ENCODE measurements around the gene ACTRT2. TPM values are rescaled to one million over a fixed set of nuclear protein-coding genes. Genes with fewer than 3 reads are reported as not detected.

Gene ACTRT2
- total RNA-seq, 1 experiment from 2014 or later, result not detected

DNA sequence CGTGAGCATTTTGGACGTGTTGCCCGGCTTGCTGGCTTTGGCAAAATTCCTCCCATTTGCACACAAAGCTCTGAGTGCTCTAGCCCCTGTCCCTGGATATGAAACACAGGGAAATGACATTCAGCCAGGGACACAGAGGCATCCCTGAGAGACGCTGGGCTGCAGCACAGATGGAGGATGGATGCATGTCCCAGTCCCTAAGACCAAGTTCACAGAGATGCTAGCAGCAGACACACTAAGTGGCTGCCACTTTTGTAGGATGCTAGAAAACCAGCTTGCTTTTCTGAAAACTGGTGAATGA is 12.5 kb downstream of the ACTRT2 start:
- intact Hi-C loops (cut with micrococcal nuclease; ENCODE audit: unreplicated experiment), result no loop called here
- Histone ChIP-seq H3K9me3 (ENCODE audit: low read depth, low read length, poor library complexity, severe bottlenecking) (no peaks in the 10 kb centered on the region), H3K27me3 (replicated peaks; ENCODE audit: insufficient read depth, low read depth, low read length, poor library complexity) (peaks cover 62% of the 10 kb centered on the region), H3K27ac (ENCODE audit: low read depth, low read length, poor library complexity, severe bottlenecking) (no peak overlapping the region), H3K4me3 (ENCODE audit: low read depth, low read length, poor library complexity, severe bottlenecking) (no peak overlapping the region), H3K36me3 (ENCODE audit: insufficient read depth, low read length, poor library complexity, severe bottlenecking) (no peaks in the 10 kb centered on the region), H3K4me1 (ENCODE audit: insufficient read depth, low read length, poor library complexity, severe bottlenecking) (no peaks in the 10 kb centered on the region)
- CTCF ChIA-PET, result no interaction called here
- POLR2A ChIA-PET (ENCODE audit: low non-redundant PET), result no interaction called here
- TF ChIP-seq EZH2 (IDR thresholded peaks at IDR 0.05; ENCODE audit: borderline replicate concordance, low read depth, low read length, poor library complexity, severe bottlenecking), result no peak
- TF ChIP-seq, protein P1, sequence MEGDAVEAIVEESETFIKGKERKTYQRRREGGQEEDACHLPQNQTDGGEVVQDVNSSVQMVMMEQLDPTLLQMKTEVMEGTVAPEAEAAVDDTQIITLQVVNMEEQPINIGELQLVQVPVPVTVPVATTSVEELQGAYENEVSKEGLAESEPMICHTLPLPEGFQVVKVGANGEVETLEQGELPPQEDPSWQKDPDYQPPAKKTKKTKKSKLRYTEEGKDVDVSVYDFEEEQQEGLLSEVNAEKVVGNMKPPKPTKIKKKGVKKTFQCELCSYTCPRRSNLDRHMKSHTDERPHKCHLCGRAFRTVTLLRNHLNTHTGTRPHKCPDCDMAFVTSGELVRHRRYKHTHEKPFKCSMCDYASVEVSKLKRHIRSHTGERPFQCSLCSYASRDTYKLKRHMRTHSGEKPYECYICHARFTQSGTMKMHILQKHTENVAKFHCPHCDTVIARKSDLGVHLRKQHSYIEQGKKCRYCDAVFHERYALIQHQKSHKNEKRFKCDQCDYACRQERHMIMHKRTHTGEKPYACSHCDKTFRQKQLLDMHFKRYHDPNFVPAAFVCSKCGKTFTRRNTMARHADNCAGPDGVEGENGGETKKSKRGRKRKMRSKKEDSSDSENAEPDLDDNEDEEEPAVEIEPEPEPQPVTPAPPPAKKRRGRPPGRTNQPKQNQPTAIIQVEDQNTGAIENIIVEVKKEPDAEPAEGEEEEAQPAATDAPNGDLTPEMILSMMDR (conservative IDR thresholded peaks at IDR 0.05; ENCODE audit: low read depth, low read length), result no peak
- BruUV-seq (replicated peaks), result no TSS peak
- no peak for DNase-seq (ENCODE audit: low spot score)

DNA sequence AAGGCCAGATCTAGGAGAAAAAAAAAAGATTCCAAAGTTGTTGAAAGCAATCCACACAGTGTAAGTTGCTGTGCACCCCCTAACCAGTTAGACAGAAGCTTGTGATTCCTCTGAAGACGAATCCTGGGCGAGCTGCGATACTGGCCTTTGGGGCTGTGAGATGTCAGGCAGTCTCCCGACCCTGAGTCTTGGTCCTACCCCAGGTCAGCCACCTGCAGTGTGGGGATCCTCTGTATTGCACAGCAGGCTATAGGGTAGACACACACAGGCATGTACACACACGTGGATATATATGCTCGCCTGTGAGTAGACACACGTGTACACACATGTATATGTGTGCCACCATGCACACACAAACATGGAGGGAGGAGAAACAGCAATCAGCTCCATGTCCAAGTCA is 12.9 kb downstream of the ACTRT2 start:
- TF ChIP-seq EZH2 (IDR thresholded peaks at IDR 0.05; ENCODE audit: borderline replicate concordance, low read depth, low read length, poor library complexity, severe bottlenecking), result no peak
- TF ChIP-seq, protein P1 (conservative IDR thresholded peaks at IDR 0.05; ENCODE audit: low read depth, low read length), result no peak
- Histone ChIP-seq H3K9me3 (ENCODE audit: low read depth, low read length, poor library complexity, severe bottlenecking) (no peaks in the 10 kb centered on the region), H3K4me1 (ENCODE audit: insufficient read depth, low read length, poor library complexity, severe bottlenecking) (no peaks in the 10 kb centered on the region), H3K4me3 (ENCODE audit: low read depth, low read length, poor library complexity, severe bottlenecking) (no peak overlapping the region), H3K36me3 (ENCODE audit: insufficient read depth, low read length, poor library complexity, severe bottlenecking) (no peaks in the 10 kb centered on the region), H3K27me3 (replicated peaks; ENCODE audit: insufficient read depth, low read depth, low read length, poor library complexity) (peaks cover 59% of the 10 kb centered on the region), H3K27ac (ENCODE audit: low read depth, low read length, poor library complexity, severe bottlenecking) (no peak overlapping the region)
- no TSS peak for BruUV-seq (replicated peaks)
- intact Hi-C loops (cut with micrococcal nuclease; ENCODE audit: unreplicated experiment), result no loop called here
- no peak for DNase-seq (ENCODE audit: low spot score)
- POLR2A ChIA-PET (ENCODE audit: low non-redundant PET), result no interaction called here
- CTCF ChIA-PET, result no interaction called here

DNA sequence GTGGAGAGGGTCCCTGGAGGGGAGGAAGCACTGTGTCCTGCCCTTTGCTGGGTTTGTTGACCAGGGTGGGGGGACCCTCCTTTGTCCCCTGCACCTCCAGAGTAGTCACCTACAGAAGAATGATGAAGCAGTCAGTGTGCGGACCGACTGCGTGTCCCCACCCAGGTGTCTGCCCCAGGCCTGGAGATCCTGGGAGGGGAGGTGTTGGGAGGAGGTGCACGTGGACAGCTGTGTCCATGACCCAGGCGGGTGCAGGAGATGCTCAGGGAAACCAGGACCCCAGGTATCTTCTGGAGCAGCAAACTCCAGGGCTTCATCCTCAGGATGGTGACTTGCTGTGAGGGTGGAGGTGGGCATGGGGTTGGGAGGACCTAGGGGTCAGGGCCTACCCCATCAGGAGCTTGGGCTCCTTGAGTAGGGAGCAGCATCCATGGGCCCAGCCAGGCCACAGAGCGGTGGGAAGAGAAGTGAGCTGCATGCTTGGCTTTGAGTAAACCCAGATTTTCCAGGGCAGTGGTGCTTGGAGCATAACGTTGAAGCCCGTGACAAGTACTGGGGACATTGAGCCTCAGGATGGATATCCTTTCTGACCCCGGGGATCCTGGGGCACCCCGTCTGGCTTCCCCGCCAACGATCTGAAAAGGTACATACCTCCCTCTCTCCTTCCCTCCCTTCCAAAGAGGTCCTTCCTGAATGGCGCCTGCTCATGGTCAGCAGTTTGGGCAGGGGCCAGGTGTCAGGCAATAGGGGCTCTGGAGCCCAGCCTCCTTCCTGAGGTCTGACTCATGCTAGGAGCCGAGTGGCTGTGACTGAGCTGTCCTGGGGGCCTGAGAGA is 13.7 kb downstream of the ACTRT2 start:
- ChIA-PET CTCF (no interaction called here), POLR2A (ENCODE audit: low non-redundant PET) (no interaction called here)
- no peak overlapping the region for H3K27ac ChIP-seq (ENCODE audit: low read depth, low read length, poor library complexity, severe bottlenecking)
- TF ChIP-seq, protein P1 (conservative IDR thresholded peaks at IDR 0.05; ENCODE audit: low read depth, low read length), result no peak
- TF ChIP-seq EZH2 (IDR thresholded peaks at IDR 0.05; ENCODE audit: borderline replicate concordance, low read depth, low read length, poor library complexity, severe bottlenecking), result no peak
- no peaks in the 10 kb centered on the region for H3K9me3 ChIP-seq (ENCODE audit: low read depth, low read length, poor library complexity, severe bottlenecking)
- intact Hi-C loops (cut with micrococcal nuclease; ENCODE audit: unreplicated experiment), result no loop called here
- no TSS peak for BruUV-seq (replicated peaks)
- no peak overlapping the region for H3K4me3 ChIP-seq (ENCODE audit: low read depth, low read length, poor library complexity, severe bottlenecking)
- no peaks in the 10 kb centered on the region for H3K4me1 ChIP-seq (ENCODE audit: insufficient read depth, low read length, poor library complexity, severe bottlenecking)
- DNase-seq (ENCODE audit: low spot score), result no peak
- no peaks in the 10 kb centered on the region for H3K36me3 ChIP-seq (ENCODE audit: insufficient read depth, low read length, poor library complexity, severe bottlenecking)
- peaks cover 54% of the 10 kb centered on the region for H3K27me3 ChIP-seq (replicated peaks; ENCODE audit: insufficient read depth, low read depth, low read length, poor library complexity)
